HCT116 (cell line): ENCODE results near the gene P2RY13.

Source experiments
- CTCF ChIP-seq, 3 experiments: fragments of 200-600 bp in 1 of 3; sonication (generic) in 1 of 3; IDR thresholded peaks in 2 of 3; conservative IDR thresholded peaks in 1 of 3; 2 replicates each; pipeline ENCODE4 v1.5.1; 2012 to 2017; ENCODE audit warnings: low read depth in 2 of 3, low read length in 2 of 3, antibody characterized with exemption in 1 of 3, borderline replicate concordance in 1 of 3, control low read depth in 1 of 3, mild to moderate bottlenecking in 1 of 3, mixed read lengths in 1 of 3, mixed run types in 1 of 3, moderate library complexity in 1 of 3; ENCODE audit not compliant: insufficient read depth in 1 of 3
- EZH2 ChIP-seq: fragments of 200-600 bp; sonication (generic); IDR thresholded peaks from 2 replicates; pipeline ENCODE4 v1.6.1; 2017; ENCODE audit warnings: antibody characterized with exemption, mixed run types
- MAX ChIP-seq: IDR thresholded peaks from 2 replicates; pipeline ENCODE4 v1.6.1; 2012
- POLR2A ChIP-seq: IDR thresholded peaks from 2 replicates; pipeline ENCODE4 v1.7.0; 2011; ENCODE audit warnings: borderline replicate concordance; ENCODE audit not compliant: insufficient read depth, insufficient read length; ENCODE audit errors: extremely low read depth
- TF ChIP-seq, protein P1 (sequence below): IDR thresholded peaks from 2 replicates; pipeline ENCODE4 v1.6.1; 2012; ENCODE audit warnings: low read depth

DNA sequence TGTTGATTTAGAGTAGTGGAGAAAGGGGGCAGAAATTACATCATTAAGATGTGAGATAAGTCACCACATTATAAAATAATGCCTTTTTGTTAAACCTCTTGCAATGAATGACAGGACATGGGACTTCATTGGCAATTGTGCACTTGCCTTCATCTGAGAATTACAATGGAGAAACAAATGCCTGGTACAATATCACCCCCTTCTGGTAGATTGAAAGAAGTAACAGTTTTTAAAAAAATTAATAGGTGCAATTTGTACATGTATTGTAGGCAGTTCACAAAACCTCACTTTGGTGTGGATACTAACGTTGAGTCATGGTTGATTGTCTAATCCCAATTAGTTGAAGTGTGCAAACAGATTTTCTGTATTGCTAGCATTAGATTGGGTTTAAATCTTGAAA is 46.4 kb downstream of the P2RY13 start:
- TF ChIP-seq POLR2A (no peak), CTCF (IDR thresholded peaks at IDR 0.05 in 2 of 3, conservative IDR thresholded peaks at IDR 0.05 in 1 of 3; ENCODE audit: borderline replicate concordance in 1 of 3, insufficient read depth in 1 of 3, low read depth in 2 of 3, low read length in 2 of 3) (peak; percentile 49 to 85 (median 72)), MAX (no peak), EZH2 (no peak)
- TF ChIP-seq, protein P1, sequence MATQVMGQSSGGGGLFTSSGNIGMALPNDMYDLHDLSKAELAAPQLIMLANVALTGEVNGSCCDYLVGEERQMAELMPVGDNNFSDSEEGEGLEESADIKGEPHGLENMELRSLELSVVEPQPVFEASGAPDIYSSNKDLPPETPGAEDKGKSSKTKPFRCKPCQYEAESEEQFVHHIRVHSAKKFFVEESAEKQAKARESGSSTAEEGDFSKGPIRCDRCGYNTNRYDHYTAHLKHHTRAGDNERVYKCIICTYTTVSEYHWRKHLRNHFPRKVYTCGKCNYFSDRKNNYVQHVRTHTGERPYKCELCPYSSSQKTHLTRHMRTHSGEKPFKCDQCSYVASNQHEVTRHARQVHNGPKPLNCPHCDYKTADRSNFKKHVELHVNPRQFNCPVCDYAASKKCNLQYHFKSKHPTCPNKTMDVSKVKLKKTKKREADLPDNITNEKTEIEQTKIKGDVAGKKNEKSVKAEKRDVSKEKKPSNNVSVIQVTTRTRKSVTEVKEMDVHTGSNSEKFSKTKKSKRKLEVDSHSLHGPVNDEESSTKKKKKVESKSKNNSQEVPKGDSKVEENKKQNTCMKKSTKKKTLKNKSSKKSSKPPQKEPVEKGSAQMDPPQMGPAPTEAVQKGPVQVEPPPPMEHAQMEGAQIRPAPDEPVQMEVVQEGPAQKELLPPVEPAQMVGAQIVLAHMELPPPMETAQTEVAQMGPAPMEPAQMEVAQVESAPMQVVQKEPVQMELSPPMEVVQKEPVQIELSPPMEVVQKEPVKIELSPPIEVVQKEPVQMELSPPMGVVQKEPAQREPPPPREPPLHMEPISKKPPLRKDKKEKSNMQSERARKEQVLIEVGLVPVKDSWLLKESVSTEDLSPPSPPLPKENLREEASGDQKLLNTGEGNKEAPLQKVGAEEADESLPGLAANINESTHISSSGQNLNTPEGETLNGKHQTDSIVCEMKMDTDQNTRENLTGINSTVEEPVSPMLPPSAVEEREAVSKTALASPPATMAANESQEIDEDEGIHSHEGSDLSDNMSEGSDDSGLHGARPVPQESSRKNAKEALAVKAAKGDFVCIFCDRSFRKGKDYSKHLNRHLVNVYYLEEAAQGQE: no peak
